K562 (cell line): ENCODE data around the gene MAPK8IP1. TPM values are rescaled to one million over a fixed set of nuclear protein-coding genes. Genes with fewer than 3 reads are reported as not detected.
A peak's percentile ranks its signal among the peaks of the same experiment; 100 is the strongest.

Experiments
- ATAC-seq: fragments of 200-7000 bp; cut with Tn5 transposase; 3 replicates; pipeline ENCODE4 v1.9.1; 2020; ENCODE audit warnings: moderate library complexity
- BruUV-seq: library from RNA; stranded (reverse); fragments of 400-500 nt; replicated peaks from 2 replicates; lab custom pipeline; 2021; lab: Mats Ljungman, UMichigan
- CTCF ChIA-PET: fragments of 300-600 bp; formaldehyde crosslinking; extraction: SDS; loops from one replicate; lab custom pipeline; 2021; ENCODE audit warnings: low intra/inter-chr PET ratio; lab: Yijun Ruan, JAX
- POLR2A ChIA-PET: fragments of 300-600, 350-650 bp; sonication (Branson Sonifier 250); formaldehyde crosslinking; extraction: SDS; loops from one replicate; lab custom pipeline; 2021; ENCODE audit warnings: antibody characterized with exemption, inconsistent platforms; lab: Yijun Ruan, JAX
- DNase-seq, 4 experiments: peaks; one replicate each; pipeline versions ENCODE4 v3.0.0 to v3.0.0-alpha.2; 2011 to 2018; ENCODE audit warnings: low spot score in 3 of 4, mixed read lengths in 3 of 4; ENCODE audit errors: extremely low read depth in 1 of 4
- FAIRE-seq: peaks from 2 replicates; lab custom pipeline; 2011; peaks lifted over from hg19 to GRCh38; lab: Jason Lieb, UNC
- H2AFZ ChIP-seq: 2 replicates; pipeline ENCODE4 v1.6.0; 2011; ENCODE audit warnings: low read depth, low read length, control low read depth, inconsistent platforms
- H3K27ac ChIP-seq: fragments of 200-600 bp; 3 replicates; pipeline ENCODE4 v1.8.0; 2011; ENCODE audit warnings: low read depth, mild to moderate bottlenecking, control low read depth, inconsistent platforms, low read length, moderate library complexity, mixed read lengths; ENCODE audit errors: extremely low read depth
- H3K27me3 ChIP-seq, 2 experiments: fragments of 300-600 bp in 1 of 2; 2 replicates in 1 of 2; 3 replicates in 1 of 2; pipeline versions ENCODE4 v1.6.0 to v1.8.0; 2011; ENCODE audit warnings: inconsistent platforms in 2 of 2, low read length in 2 of 2, mild to moderate bottlenecking in 1 of 2, mixed read lengths in 1 of 2, moderate library complexity in 1 of 2; ENCODE audit not compliant: control insufficient read depth in 2 of 2, insufficient read depth in 2 of 2
- H3K36me3 ChIP-seq: fragments of 300-600 bp; 3 replicates; pipeline ENCODE4 v1.8.0; 2011; ENCODE audit warnings: mild to moderate bottlenecking, low read length, inconsistent platforms; ENCODE audit not compliant: control insufficient read depth, insufficient read depth
- H3K4me1 ChIP-seq, 2 experiments: fragments of 200-600 bp in 1 of 2; replicated peaks in 1 of 2; 2 replicates in 1 of 2; 3 replicates in 1 of 2; pipeline versions ENCODE4 v1.5.1 to v1.8.0; 2011; ENCODE audit warnings: inconsistent platforms in 2 of 2, low read length in 2 of 2, mild to moderate bottlenecking in 1 of 2, mixed read lengths in 1 of 2, moderate library complexity in 1 of 2; ENCODE audit not compliant: control insufficient read depth in 2 of 2, insufficient read depth in 2 of 2
- H3K4me2 ChIP-seq: 2 replicates; pipeline ENCODE4 v1.6.1; 2011; ENCODE audit warnings: low read length, control low read depth, inconsistent platforms, mixed read lengths; ENCODE audit not compliant: insufficient read depth
- H3K4me3 ChIP-seq: fragments of 200-600 bp; sonication (generic), shearing (Covaris generic); 2 replicates; pipeline ENCODE4 v1.5.1; 2016; ENCODE audit warnings: control low read depth, inconsistent platforms
- H3K79me2 ChIP-seq: fragments of 200-600 bp; 3 replicates; pipeline ENCODE4 v1.8.0; 2011; ENCODE audit warnings: low read length, inconsistent platforms; ENCODE audit not compliant: control insufficient read depth, insufficient read depth
- H3K9ac ChIP-seq, 2 experiments: 2 replicates each; pipeline versions ENCODE4 v1.6.0 to v1.6.1; 2011; ENCODE audit warnings: low read depth in 2 of 2, low read length in 2 of 2, control low read depth in 1 of 2, inconsistent platforms in 1 of 2, mild to moderate bottlenecking in 1 of 2, mixed read lengths in 1 of 2; ENCODE audit not compliant: insufficient read depth in 1 of 2
- H3K9me1 ChIP-seq: one replicate; pipeline ENCODE4 v1.6.0; 2011; ENCODE audit warnings: inconsistent platforms, mild to moderate bottlenecking, low read length, moderate library complexity; ENCODE audit not compliant: control insufficient read depth, insufficient read depth
- H3K9me3 ChIP-seq: replicated peaks from 2 replicates; pipeline ENCODE4 v1.5.1; 2011; ENCODE audit warnings: low read depth, low read length, inconsistent platforms; ENCODE audit not compliant: control insufficient read depth, insufficient read depth
- H4K20me1 ChIP-seq: replicated peaks from 2 replicates; pipeline ENCODE4 v1.6.1; 2011; ENCODE audit warnings: low read length, inconsistent platforms, mixed read lengths; ENCODE audit not compliant: control insufficient read depth, insufficient read depth
- CREB3 ChIP-seq: fragments of 450-650 bp; conservative IDR thresholded peaks from 2 replicates; pipeline ENCODE4 v1.6.1; 2016; ENCODE audit warnings: missing genetic modification characterization, low read depth, mild to moderate bottlenecking, missing compliant biosample characterization, moderate library complexity
- POLR2A ChIP-seq: fragments of 450-650 bp; conservative IDR thresholded peaks from 2 replicates; pipeline ENCODE4 v1.6.1; 2016
- SIN3A ChIP-seq, 2 experiments: fragments of 150-350 bp in 1 of 2; IDR thresholded peaks; 2 replicates each; pipeline ENCODE4 v1.6.1; 2011 to 2016; ENCODE audit warnings: borderline replicate concordance in 2 of 2, low read depth in 2 of 2, low read length in 2 of 2, mild to moderate bottlenecking in 2 of 2, moderate library complexity in 2 of 2; ENCODE audit not compliant: control insufficient read depth in 1 of 2
- WGBS: fragments of 100-300 bp; shearing (Covaris generic); methylation state at CpG from one replicate; pipeline ENCODE4 v1.1.6; 2016; ENCODE audit warnings: low coverage, mixed read lengths; ENCODE audit not compliant: insufficient coverage; ENCODE audit errors: missing lambda C conversion rate; 5-methylcytosine and 5-hydroxymethylcytosine counted together
- in situ Hi-C: fragments of 300-500 bp; cut with MboI; formaldehyde crosslinking; loops from 4 replicates; pipeline ENCODE4 v1.15.0; 2018; ENCODE audit warnings: inconsistent platforms, mixed read lengths
- intact Hi-C: fragments of 100-400 bp; cut with micrococcal nuclease; formaldehyde crosslinking; loops from 2 replicates; pipeline ENCODE4 v1.14.2; 2022
- polyA plus RNA-seq, 8 experiments: library from polyadenylated mRNA; depleted of rRNA in 4 of 8; stranded (reverse) in 5 of 8; unstranded in 3 of 8; fragments of >200 nt; fragmentation: Nextera tagmentation in 2 of 8; fragmentation: Illumina TruSeq in 1 of 8; extraction: Ambion mirVana in 2 of 8; extraction: Trizol in 1 of 8; gene quantifications; 2 replicates each; pipeline versions ENCODE4 v1.2.1 to v1.2.3, GENCODE V29; 2011 to 2014; ENCODE audit warnings: inconsistent platforms in 1 of 8, missing spikeins in 1 of 8
- total RNA-seq, 7 experiments: library from RNA; depleted of rRNA in 6 of 7; stranded (reverse); fragments of >200 nt in 6 of 7; fragmentation: Illumina TruSeq in 2 of 7; extraction: Trizol in 2 of 7; gene quantifications; 2 replicates each; pipeline versions ENCODE4 v1.2.1 to v1.2.3, GENCODE V29; 2011 to 2021; ENCODE audit warnings: low replicate concordance in 1 of 7

MAPK8IP1 gene
- total and polyA plus RNA-seq, 9 of the 15 experiments (the other 6 are each of a cell fraction or from before 2014, with no cell fraction given): 0.13 to 6.9 (median 2.5) TPM

GRCh38 chr11:45884596-45885185, 760 bp upstream of the MAPK8IP1 start:
- ATAC-seq: no peak
- Histone ChIP-seq H4K20me1 (peaks cover 30% of the 10 kb centered on the region), H2AFZ (no peak overlapping the region), H3K79me2 (no peaks in the 10 kb centered on the region), H3K4me2 (peak overlapping the region; percentile 39; the same call in 1 of the 2 replicates), H3K4me3 (no peak overlapping the region), H3K9me3 (no peaks in the 10 kb centered on the region), H3K4me1 (peaks cover 4 to 29% of the 10 kb centered on the region in 2 experiments), H3K36me3 (peaks cover 21% of the 10 kb centered on the region; the same call in 2 of the 3 replicates), H3K9me1 (no peaks in the 10 kb centered on the region), H3K27me3 (no peaks in the 10 kb centered on the region), H3K9ac (no peak overlapping the region), H3K27ac (no peak overlapping the region)
- in situ Hi-C loops (no loop called here), intact Hi-C loops (no loop called here)
- no TSS peak for BruUV-seq
- WGBS: 66% methylated on average over 9 of the region's 10 CpGs
- FAIRE-seq: no peak
- ChIA-PET POLR2A (interaction anchor here (1.2 kb wide), 1 partner anchor 16 kb away, joined by 5 read pairs; no protein-coding TSS in a partner anchor), CTCF (no interaction called here)
- TF ChIP-seq SIN3A (IDR thresholded peaks at IDR 0.05; ENCODE audit: borderline replicate concordance in 2 of 2, control insufficient read depth in 1 of 2, low read depth in 2 of 2, low read length in 2 of 2): peak in 1 of 2 experiments; percentile 4; a peak in 1 of 4 replicates
- no peak for TF ChIP-seq CREB3 (tag)
- TF ChIP-seq POLR2A: 0 out of 2 replicates have a peak, but pooled peaks have one; percentile 30
- DNase-seq: no peak
